Type B pancreatic cell (in vitro differentiated cells): ENCODE measurements around the gene NPAS3. TPM values are rescaled to one million over a fixed set of nuclear protein-coding genes. Genes with fewer than 3 reads are reported as not detected.

Experiments used
- DNase-seq: peaks from one replicate; pipeline ENCODE4 v3.0.0; 2021; ENCODE audit warnings: mixed read lengths; ENCODE audit not compliant: unreplicated experiment; ENCODE audit errors: extremely low spot score
- H3K27ac Mint-ChIP-seq: 2 replicates; pipeline ENCODE4 v1.8.0; 2021; ENCODE audit warnings: mild to moderate bottlenecking, mixed read lengths
- H3K27me3 Mint-ChIP-seq: 2 replicates; pipeline ENCODE4 v1.8.0; 2021; ENCODE audit warnings: mixed read lengths
- H3K36me3 Mint-ChIP-seq: 2 replicates; pipeline ENCODE4 v1.8.0; 2021; ENCODE audit warnings: mixed read lengths
- H3K4me1 Mint-ChIP-seq: one replicate; pipeline ENCODE4 v1.8.0; 2021; ENCODE audit warnings: mixed read lengths; ENCODE audit not compliant: unreplicated experiment
- H3K4me3 Mint-ChIP-seq: 2 replicates; pipeline ENCODE4 v1.8.0; 2021; ENCODE audit warnings: mild to moderate bottlenecking, mixed read lengths
- H3K9me3 Mint-ChIP-seq: 2 replicates; pipeline ENCODE4 v1.8.0; 2021; ENCODE audit warnings: mixed read lengths
- total RNA-seq: library from RNA; stranded (reverse); gene quantifications from 2 replicates; pipeline ENCODE4 v1.2.1, GENCODE V29; 2021; ENCODE audit warnings: low replicate concordance
- TF ChIP-seq, protein P1 (sequence below): fragments of 200-600 bp; sonication (generic); conservative IDR thresholded peaks from 2 replicates; pipeline ENCODE4 v1.5.0; 2021; ENCODE audit warnings: antibody characterized with exemption, mild to moderate bottlenecking

Gene NPAS3
- total RNA-seq, 1 donor from 2014 or later, result 8.7 TPM

DNA sequence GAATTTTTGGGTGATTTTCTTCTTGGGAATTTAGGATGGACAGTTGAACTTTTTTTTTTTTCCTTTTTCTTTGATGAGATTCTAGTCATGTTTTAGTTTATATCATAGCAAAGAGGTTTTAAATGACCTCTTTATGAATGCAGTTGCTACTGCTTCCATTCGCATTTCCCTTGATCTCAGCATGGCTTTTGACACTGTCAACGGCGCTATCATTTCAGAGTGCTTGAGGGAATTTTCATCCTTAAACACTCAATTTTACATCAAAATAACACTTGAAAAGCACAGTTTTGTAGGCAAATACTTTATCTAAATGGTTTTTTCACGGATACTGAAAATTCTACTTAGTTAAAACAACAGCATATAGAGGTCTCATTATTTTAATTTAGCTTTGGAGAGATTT is 195.5 kb downstream of the NPAS3 start:
- Mint-ChIP-seq H3K27me3 (no peaks in the 10 kb centered on the region), H3K4me1 (no peaks in the 10 kb centered on the region), H3K27ac (no peak overlapping the region), H3K9me3 (no peaks in the 10 kb centered on the region), H3K36me3 (no peaks in the 10 kb centered on the region), H3K4me3 (no peak overlapping the region)
- TF ChIP-seq, protein P1, sequence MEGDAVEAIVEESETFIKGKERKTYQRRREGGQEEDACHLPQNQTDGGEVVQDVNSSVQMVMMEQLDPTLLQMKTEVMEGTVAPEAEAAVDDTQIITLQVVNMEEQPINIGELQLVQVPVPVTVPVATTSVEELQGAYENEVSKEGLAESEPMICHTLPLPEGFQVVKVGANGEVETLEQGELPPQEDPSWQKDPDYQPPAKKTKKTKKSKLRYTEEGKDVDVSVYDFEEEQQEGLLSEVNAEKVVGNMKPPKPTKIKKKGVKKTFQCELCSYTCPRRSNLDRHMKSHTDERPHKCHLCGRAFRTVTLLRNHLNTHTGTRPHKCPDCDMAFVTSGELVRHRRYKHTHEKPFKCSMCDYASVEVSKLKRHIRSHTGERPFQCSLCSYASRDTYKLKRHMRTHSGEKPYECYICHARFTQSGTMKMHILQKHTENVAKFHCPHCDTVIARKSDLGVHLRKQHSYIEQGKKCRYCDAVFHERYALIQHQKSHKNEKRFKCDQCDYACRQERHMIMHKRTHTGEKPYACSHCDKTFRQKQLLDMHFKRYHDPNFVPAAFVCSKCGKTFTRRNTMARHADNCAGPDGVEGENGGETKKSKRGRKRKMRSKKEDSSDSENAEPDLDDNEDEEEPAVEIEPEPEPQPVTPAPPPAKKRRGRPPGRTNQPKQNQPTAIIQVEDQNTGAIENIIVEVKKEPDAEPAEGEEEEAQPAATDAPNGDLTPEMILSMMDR, result no peak
- DNase-seq, result no peak

DNA sequence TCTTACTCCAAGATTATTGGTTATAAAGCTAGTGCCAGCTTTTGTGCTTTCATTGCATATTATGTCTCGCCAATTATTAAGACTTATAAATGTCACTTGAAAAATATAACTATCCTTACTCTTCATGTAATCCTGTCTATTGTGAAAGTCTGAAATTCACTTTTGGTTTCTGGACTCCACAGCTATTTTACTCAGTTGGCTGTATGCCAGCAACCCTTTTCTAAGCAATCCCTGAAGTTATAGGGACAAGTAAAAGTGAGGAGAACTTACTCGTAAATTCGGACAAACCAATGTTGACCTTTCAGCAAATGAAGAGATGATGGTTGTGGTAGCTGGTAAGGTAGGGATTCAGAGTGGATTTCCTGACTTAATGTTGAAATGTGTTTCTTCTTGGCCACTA is 196.3 kb downstream of the NPAS3 start:
- TF ChIP-seq, protein P1, result no peak
- Mint-ChIP-seq H3K4me3 (no peak overlapping the region), H3K27me3 (no peaks in the 10 kb centered on the region)

DNA sequence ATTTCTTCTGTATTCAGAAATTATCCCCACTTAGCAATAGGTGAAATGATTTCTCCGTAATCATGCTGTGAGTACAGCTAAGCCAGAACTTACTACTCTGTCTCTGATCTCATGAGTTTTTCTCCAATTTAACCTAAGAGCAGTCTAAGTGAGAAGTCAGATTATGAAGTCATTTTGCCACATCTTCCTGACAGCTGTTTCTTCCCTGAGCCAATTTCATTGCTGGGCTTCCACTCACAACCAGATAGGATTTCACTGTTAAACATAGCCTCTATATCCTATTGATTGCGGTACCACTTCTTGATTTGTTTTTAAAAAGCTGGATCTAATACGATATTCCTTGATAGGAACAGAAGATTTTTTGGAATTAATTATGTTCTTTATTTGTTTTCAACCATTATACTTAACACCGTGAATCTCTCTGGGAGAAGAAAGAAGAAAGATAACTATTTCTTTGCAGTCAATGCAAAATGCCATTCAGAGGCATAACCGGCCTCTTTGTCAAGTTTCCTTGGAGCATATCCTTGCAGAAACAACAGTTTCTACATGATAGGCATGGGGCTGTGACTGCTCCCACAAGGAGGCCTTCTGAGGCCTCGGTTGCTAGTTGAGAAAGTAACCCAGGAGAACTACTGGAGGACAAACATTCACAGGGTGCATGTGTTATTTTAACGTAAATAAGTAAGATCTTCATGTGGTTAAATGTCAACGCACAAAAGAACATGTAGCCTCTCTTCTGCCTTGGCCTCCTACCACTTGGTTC is 212.2 kb downstream of the NPAS3 start:
- DNase-seq, result no peak
- H3K4me3 Mint-ChIP-seq, result no peak overlapping the region
- H3K4me1 Mint-ChIP-seq, result no peaks in the 10 kb centered on the region
- H3K27ac Mint-ChIP-seq, result no peak overlapping the region
- H3K9me3 Mint-ChIP-seq, result no peaks in the 10 kb centered on the region
- H3K27me3 Mint-ChIP-seq, result no peaks in the 10 kb centered on the region
- TF ChIP-seq, protein P1, result no peak
- no peaks in the 10 kb centered on the region for H3K36me3 Mint-ChIP-seq

More for the DNA sequence above, 196.3 kb downstream of the NPAS3 start:
- no peak for DNase-seq
- Mint-ChIP-seq H3K4me1 (no peaks in the 10 kb centered on the region), H3K36me3 (no peaks in the 10 kb centered on the region), H3K27ac (no peak overlapping the region), H3K9me3 (no peaks in the 10 kb centered on the region)

DNA sequence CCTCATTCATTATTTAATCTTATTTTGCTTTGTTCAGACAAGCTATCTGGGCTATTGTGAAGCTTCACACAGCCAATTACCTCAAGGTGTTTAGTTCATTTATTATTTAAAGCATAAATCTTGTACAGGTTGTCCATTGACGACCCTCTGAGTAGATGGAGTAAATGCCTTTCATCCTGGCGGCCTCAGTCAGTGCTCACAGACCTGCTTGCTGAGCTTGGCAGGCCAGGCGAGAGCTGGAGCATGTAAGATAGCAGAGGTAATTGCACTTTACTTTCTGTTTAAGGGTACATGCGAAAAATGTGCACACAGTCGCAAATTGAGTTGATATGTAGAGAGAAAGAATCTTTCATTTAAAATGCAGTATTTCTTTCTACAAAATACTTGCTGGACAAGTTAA is 224.4 kb downstream of the NPAS3 start:
- Mint-ChIP-seq H3K27ac (no peak overlapping the region), H3K4me1 (peaks cover 6% of the 10 kb centered on the region), H3K9me3 (peaks cover 4% of the 10 kb centered on the region), H3K27me3 (no peaks in the 10 kb centered on the region), H3K4me3 (peak overlapping the region; percentile 12), H3K36me3 (no peaks in the 10 kb centered on the region)
- TF ChIP-seq, protein P1, result no peak
- no peak for DNase-seq

DNA sequence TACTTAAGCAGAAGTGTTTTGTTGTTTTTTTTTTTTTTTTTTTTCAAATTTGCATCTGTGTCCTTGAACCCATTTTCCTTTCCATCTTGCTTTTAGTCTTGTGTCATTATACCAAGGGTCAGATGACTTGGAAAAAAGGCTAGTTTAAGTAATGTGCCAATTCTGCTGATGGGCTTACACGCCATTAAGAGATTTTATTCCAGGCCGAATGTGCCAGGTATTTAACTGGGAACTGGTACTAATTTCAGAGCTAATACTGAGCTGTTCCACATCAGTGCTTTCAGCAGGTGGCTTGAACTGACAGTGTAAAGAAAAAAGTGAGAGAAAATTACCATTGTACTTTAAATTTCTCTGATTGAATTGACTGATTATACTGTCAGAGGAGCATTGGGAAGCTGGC is 224.9 kb downstream of the NPAS3 start:
- Mint-ChIP-seq H3K36me3 (no peaks in the 10 kb centered on the region), H3K27me3 (no peaks in the 10 kb centered on the region), H3K9me3 (no peaks in the 10 kb centered on the region), H3K4me3 (no peak overlapping the region), H3K27ac (no peak overlapping the region), H3K4me1 (peaks cover 6% of the 10 kb centered on the region)
- no peak for DNase-seq
- TF ChIP-seq, protein P1, result no peak
